Fibroblast of lung (primary cell): ENCODE measurements around the gene A1BG. TPM values are rescaled to one million over a fixed set of nuclear protein-coding genes. Genes with fewer than 3 reads are reported as not detected.

Source experiments
- DNase-seq, 2 donors: peaks; one replicate each; pipeline versions ENCODE4 v3.0.0 to v3.0.0-alpha.2; 2010; ENCODE audit warnings: low read depth in 2 of 2
- H2AFZ ChIP-seq: 2 replicates; pipeline ENCODE4 v1.5.1; 2012; ENCODE audit warnings: low read length, control low read depth, inconsistent platforms
- H3K27ac ChIP-seq: 2 replicates; pipeline ENCODE4 v1.5.1; 2011; ENCODE audit warnings: low read length, control low read depth; ENCODE audit not compliant: insufficient read depth
- H3K27me3 ChIP-seq: 2 replicates; pipeline ENCODE4 v1.5.1; 2011; ENCODE audit warnings: mild to moderate bottlenecking, low read length; ENCODE audit not compliant: control insufficient read depth, insufficient read depth
- H3K36me3 ChIP-seq: 2 replicates; pipeline ENCODE4 v1.5.1; 2011; ENCODE audit warnings: low read length; ENCODE audit not compliant: control insufficient read depth, insufficient read depth
- H3K4me1 ChIP-seq: 2 replicates; pipeline ENCODE4 v1.5.1; 2011; ENCODE audit warnings: low read length; ENCODE audit not compliant: control insufficient read depth, insufficient read depth; ENCODE audit errors: extremely low read depth
- H3K4me2 ChIP-seq: 2 replicates; pipeline ENCODE4 v1.5.1; 2011; ENCODE audit warnings: low read length, control low read depth; ENCODE audit not compliant: insufficient read depth; ENCODE audit errors: extremely low read depth
- H3K4me3 ChIP-seq, 4 experiments: fragments of 200-600 bp in 1 of 4; sonication (generic) in 1 of 4; replicated peaks in 1 of 4; 2 replicates each; pipeline ENCODE4 v1.5.1; 2011 to 2016; ENCODE audit warnings: low read length in 4 of 4, low read depth in 3 of 4, mild to moderate bottlenecking in 3 of 4, control low read depth in 2 of 4, inconsistent platforms in 1 of 4, mixed read lengths in 1 of 4; ENCODE audit not compliant: insufficient read depth in 1 of 4; ENCODE audit errors: control extremely low read depth in 1 of 4
- H3K79me2 ChIP-seq: 2 replicates; pipeline ENCODE4 v1.5.1; 2012; ENCODE audit warnings: mild to moderate bottlenecking, low read length, inconsistent platforms; ENCODE audit not compliant: control insufficient read depth, insufficient read depth
- H3K9ac ChIP-seq: 2 replicates; pipeline ENCODE4 v1.5.1; 2011; ENCODE audit warnings: mild to moderate bottlenecking, low read length, control low read depth; ENCODE audit not compliant: insufficient read depth
- H3K9me3 ChIP-seq: 2 replicates; pipeline ENCODE4 v1.5.1; 2012; ENCODE audit warnings: low read depth, low read length; ENCODE audit not compliant: control insufficient read depth, insufficient read depth
- H4K20me1 ChIP-seq: 2 replicates; pipeline ENCODE4 v1.5.1; 2011; ENCODE audit warnings: low read length; ENCODE audit not compliant: control insufficient read depth, insufficient read depth; ENCODE audit errors: extremely low read depth
- CTCF ChIP-seq, 2 donors: IDR thresholded peaks in 1 of 2; conservative IDR thresholded peaks in 1 of 2; 1 replicate in 1 of 2; 2 replicates in 1 of 2; pipeline ENCODE4 v1.5.1; 2011 to 2012; ENCODE audit warnings: low read length in 2 of 2, control low read depth in 1 of 2, inconsistent platforms in 1 of 2, low read depth in 1 of 2, mild to moderate bottlenecking in 1 of 2
- EZH2 ChIP-seq: IDR thresholded peaks from 2 replicates; pipeline ENCODE4 v1.5.1; 2012; ENCODE audit warnings: low read length, control low read depth, mild to moderate bottlenecking; ENCODE audit errors: missing control alignments
- polyA plus RNA-seq, 2 donors: library from polyadenylated mRNA; depleted of rRNA in 1 of 2; stranded (reverse) in 1 of 2; unstranded in 1 of 2; fragments of >200 nt; gene quantifications; 2 replicates each; pipeline ENCODE4 v1.2.1, GENCODE V29; 2011 to 2012; ENCODE audit warnings: missing spikeins in 1 of 2
- total RNA-seq: library from RNA; depleted of rRNA; stranded (reverse); fragments of >200 nt; gene quantifications from 2 replicates; pipeline ENCODE4 v1.2.1, GENCODE V29; 2014

A1BG gene
- total and polyA plus RNA-seq, 2 donors (not counting 1 experiment from before 2014, with no cell fraction given): 8.3 to 12.6 TPM

GRCh38 chr19:58385891-58386575 lies 32.7 kb upstream of the A1BG start:
- DNase-seq: no peak
- no peaks in the 10 kb centered on the region for H4K20me1 ChIP-seq
- peak overlapping the region; percentile 89 for H3K27ac ChIP-seq
- TF ChIP-seq CTCF (conservative IDR thresholded peaks at IDR 0.05 in 1 of 2, IDR thresholded peaks at IDR 0.05 in 1 of 2; ENCODE audit: low read depth in 1 of 2, low read length in 2 of 2) (no peak), EZH2 (no peak)
- H3K4me2 ChIP-seq: peak overlapping the region; percentile 97
- H3K36me3 ChIP-seq: peaks cover 2% of the 10 kb centered on the region
- H3K9ac ChIP-seq: peak overlapping the region; percentile 80
- peak overlapping the region; percentile 2 for H2AFZ ChIP-seq
- H3K4me3 ChIP-seq: peak overlapping the region; percentile 72 to 99 (median 92)
- no peaks in the 10 kb centered on the region for H3K27me3 ChIP-seq
- H3K79me2 ChIP-seq: peaks cover 36% of the 10 kb centered on the region
- peaks cover 14% of the 10 kb centered on the region for H3K4me1 ChIP-seq
- H3K9me3 ChIP-seq: no peaks in the 10 kb centered on the region

GRCh38 chr19:58385313-58385890 lies 32.1 kb upstream of the A1BG start:
- peaks cover 14% of the 10 kb centered on the region for H3K4me1 ChIP-seq
- no peak overlapping the region for H3K27ac ChIP-seq
- no peak for DNase-seq
- no peaks in the 10 kb centered on the region for H3K9me3 ChIP-seq
- H3K9ac ChIP-seq: no peak overlapping the region
- TF ChIP-seq CTCF (conservative IDR thresholded peaks at IDR 0.05 in 1 of 2, IDR thresholded peaks at IDR 0.05 in 1 of 2; ENCODE audit: low read depth in 1 of 2, low read length in 2 of 2) (no peak), EZH2 (no peak)
- H4K20me1 ChIP-seq: no peaks in the 10 kb centered on the region
- peak overlapping the region; percentile 4 for H3K4me2 ChIP-seq
- peaks cover 31% of the 10 kb centered on the region for H3K79me2 ChIP-seq
- no peak overlapping the region for H2AFZ ChIP-seq
- peak overlapping the region in 2 of 4 experiments; percentile 96 to 99 for H3K4me3 ChIP-seq
- H3K27me3 ChIP-seq: no peaks in the 10 kb centered on the region
- peaks cover 2% of the 10 kb centered on the region for H3K36me3 ChIP-seq

GRCh38 chr19:58382997-58383603 lies 29.8 kb upstream of the A1BG start:
- Histone ChIP-seq H3K27me3 (no peaks in the 10 kb centered on the region), H3K4me3 (no peak overlapping the region), H4K20me1 (no peaks in the 10 kb centered on the region), H3K79me2 (peaks cover 16% of the 10 kb centered on the region), H3K36me3 (no peaks in the 10 kb centered on the region), H3K9ac (no peak overlapping the region), H3K9me3 (no peaks in the 10 kb centered on the region), H2AFZ (no peak overlapping the region), H3K27ac (no peak overlapping the region), H3K4me1 (peaks cover 11% of the 10 kb centered on the region), H3K4me2 (no peak overlapping the region)
- DNase-seq: no peak
- TF ChIP-seq CTCF (conservative IDR thresholded peaks at IDR 0.05 in 1 of 2, IDR thresholded peaks at IDR 0.05 in 1 of 2; ENCODE audit: low read depth in 1 of 2, low read length in 2 of 2): no peak
- no peak for TF ChIP-seq EZH2
